Activated T-helper 1 cell treated with Interleukin-2 at 50 U/mL for 16 hours (primary cell): ENCODE results near the gene ZFX.
A peak's percentile ranks its signal among the peaks of the same experiment; 100 is the strongest.
"Not testable (repeated sequence)": the region's sequence is repeated elsewhere in the genome, so short reads cannot be mapped to it uniquely, and the experiment has no call there.

ENCODE experiments used
- DNase-seq: peaks from one replicate; pipeline ENCODE4 v3.0.0-alpha.2; 2020; ENCODE audit warnings: low read depth

ZFX gene

DNA sequence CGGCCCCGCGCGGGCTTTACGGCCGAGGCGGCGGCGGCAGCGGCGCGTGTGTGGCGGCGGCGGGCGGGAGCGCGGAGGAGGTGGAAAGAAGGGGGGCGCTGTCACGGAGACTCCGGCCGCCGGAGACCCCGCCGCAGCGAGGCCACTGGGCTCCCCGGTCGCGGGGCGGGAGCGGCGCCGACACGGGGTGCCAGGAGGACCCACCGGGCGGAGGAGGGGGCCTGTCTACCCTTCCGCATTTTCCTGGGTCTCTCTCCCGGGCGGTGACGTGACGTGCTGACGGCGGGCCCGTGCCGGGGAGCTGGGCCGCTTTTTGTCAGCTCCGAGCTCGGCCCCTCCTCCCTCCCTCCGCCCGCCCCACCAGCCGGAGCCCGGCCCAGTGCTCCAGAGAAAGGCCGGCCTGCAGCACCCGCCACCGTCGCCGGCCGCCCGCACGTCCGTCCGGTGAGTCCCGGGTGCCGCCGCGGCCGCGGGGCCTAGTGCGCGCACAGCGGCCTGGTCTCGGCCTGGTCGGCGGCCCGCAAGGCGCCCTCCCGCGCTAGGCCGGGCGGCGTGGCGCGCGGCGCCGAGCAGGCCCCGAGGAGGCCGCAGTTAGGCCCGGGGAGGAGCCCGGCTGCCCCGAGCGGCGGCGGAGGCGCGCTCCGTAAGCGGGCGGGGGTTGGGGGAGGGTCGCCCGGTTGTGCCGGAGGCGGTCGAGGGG, at the start of gene ZFX:
Gene ZFX (plus strand): TSS at position 379 of the 700 bp plus-strand sequence. CDS start 23,014 bp downstream, outside the sequence.
- peak; percentile 65 for DNase-seq

DNA sequence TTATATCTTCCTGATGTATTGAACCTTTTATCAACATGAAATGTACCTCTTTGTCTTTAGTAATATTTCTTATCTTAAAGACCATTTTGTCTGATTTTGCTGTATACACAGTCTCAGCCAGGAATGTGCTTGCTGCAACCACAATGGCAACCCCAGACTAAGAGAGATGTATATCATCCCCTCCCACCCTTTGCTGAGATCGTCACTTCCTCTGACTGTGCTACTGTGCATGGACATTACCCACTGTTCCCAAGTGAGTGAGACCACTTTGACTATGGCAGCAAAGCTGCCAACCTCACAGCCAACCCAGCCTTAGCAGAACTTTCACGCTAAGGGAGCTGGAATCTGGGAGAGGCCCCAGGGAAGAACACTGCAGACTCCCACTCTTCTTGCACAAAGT, 48.8 kb upstream of the ZFX start:
- DNase-seq, result no peak

DNA sequence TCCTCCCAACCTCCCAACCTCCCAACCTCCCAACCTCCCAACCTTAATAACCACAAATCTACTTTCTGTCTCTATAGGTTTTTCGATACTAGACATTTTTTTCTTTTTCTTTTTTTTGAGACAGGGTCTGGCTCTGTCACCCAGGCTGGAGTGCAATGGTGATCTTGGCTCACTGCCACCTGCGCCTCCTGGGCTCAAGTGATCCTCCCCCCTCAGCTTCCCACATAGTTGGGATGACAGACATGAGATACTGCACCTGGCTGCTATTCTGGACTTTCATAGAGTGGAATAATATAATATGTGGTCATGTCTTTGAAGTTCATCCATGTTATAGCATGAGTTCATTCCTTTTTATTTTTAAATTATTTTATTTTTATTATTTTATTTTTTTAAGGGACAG, 39.5 kb upstream of the ZFX start:
- no peak for DNase-seq

DNA sequence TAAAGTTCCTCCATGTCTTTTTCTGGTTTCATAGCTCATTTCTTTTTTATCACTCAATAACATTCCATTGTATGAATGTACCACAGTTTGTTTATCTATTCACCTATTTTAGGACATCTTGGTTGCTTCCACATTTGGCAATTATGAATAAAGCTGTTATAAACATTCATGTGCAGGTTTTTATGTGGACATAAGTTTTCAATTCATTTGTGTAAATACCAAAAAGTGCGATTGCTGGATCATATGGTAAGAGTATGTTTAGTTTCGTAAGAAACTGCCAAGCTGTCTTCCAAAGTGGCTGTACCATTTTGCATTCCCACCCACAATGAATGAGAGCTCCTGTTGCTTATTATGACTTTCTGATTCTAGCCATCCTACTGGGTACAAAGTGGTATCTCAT, 36.3 kb upstream of the ZFX start:
- no peak for DNase-seq

DNA sequence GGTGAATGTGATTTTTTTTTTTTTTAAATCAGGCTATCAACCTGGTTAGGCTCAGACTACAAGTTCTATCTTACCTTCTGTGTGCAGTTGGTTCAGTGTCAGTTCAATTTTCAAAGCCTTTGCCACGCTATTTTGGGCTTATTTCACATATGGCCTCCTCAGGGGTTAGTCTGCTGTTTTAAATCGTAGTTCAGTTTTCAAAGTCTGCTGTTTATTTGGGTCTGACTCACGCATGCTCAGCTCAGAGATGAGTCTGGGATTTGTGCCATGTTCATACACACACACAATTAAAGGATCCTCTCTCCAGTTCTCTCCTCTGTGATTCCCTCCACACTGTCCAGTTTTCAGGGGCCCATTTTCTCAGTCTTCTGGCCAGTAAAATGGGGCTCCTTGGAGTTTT, 32.3 kb upstream of the ZFX start:
- no peak for DNase-seq

DNA sequence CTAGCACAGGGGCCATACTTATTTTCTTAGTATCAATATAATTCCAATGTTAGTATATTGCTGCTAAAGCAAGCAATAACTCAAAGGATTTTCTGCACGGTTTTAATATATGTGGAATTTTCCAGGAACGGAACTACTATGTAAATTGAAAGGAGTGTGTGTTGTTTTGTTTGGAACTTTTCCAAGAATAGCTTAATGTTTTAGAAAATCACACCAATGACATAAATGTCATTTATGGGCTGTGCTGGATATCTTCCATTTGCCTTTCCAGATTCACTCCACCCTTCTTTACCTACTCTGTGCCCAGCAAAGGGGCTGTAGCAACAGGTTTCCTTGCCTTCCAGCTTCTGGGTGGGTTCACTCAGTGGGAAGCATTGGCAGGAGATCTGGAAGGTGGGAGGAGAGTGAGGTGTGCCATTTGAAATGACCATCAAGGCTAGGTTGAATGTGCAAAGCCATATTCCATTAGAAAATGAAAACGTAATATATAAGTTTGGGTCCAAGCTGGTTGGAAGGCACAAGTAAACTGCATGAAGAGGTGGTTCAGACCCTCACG, 25.2 kb upstream of the ZFX start:
- no peak for DNase-seq

DNA sequence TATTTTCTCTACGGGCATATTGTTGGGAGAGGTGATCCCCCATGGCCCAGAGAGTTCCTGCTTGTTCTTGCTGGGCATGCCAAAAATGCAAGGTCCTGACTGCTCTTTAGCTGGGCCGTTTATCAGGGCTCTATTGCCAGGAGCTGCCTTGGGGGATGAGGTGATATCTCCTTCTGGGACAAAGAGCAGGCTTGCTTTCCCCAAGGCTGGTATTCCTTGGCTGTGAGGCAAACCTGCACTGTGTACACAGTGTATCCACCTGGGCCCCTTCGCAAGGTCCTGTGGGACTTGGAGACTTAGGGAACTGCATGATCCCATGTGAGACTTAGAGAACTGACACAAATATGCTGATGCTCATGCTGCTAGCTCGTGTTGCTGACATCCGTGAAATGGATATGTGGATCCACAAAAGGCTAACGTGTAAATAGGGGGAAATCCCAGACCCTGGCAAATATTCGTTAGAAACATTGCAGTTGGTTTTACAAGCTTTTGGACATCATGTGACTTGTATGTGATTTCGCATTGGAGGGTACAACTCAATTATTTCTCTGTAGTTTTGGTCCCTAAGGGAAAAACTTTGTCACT, 24.4 kb upstream of the ZFX start:
- DNase-seq, result no peak

DNA sequence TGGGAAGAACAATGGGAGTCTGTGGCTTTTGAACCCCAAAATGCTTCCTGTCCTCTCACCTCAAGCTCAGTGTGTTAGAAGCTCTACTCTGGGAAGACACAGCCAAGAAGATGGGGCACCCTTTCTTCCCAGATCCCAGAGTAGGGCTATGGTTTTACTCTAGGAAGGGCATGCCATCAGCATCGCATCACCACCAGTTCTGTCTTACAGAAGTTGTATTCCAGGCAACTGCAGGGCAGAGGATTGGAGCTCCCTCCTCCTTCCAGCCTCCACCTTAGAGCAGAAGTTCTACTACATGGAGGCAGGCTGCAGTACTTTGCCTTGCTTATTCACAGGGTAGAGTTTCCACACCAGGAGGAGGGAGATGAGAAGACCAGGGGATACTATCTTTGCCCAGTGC, 18.1 kb upstream of the ZFX start:
- no peak for DNase-seq

DNA sequence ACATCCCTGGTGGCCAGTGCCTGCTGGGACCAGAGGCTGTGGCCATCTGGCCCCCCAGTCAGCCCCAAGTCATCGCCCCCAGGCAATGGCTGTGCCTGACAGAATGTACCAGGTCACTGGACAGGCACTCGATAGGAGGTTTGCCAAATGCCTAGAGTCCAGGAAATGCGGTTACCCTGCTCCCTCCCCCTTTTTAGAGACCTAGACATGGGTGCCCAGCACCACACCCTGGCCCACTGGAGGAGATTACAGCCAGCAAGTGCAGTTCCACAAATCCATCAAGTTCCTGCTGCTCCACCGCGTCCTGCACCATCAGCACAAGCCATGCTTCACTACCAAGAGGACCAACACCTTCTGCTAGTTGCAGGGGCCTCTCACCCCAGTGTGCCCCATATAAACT, 16.2 kb upstream of the ZFX start:
- DNase-seq, result no peak

DNA sequence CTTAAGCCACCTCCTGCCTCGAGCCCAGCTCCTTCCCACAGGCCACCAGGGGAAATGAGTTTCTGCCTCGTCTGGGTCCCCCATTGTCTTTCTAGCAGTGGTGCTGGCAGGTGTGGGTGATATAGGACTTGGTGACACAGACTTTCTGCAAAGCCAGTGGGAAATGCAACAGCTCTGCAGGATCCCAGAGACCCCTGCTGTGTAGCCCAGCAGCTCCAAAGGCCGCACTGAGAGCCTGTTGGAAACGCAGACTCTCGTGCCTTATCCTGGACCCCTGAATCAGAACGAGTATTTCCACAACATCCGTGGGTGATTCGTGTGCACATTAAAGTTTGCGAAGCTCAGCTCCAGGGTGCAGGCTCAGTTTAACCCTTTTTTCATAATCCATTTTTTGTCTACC, 13.8 kb upstream of the ZFX start:
- not testable (repeated sequence) for DNase-seq

DNA sequence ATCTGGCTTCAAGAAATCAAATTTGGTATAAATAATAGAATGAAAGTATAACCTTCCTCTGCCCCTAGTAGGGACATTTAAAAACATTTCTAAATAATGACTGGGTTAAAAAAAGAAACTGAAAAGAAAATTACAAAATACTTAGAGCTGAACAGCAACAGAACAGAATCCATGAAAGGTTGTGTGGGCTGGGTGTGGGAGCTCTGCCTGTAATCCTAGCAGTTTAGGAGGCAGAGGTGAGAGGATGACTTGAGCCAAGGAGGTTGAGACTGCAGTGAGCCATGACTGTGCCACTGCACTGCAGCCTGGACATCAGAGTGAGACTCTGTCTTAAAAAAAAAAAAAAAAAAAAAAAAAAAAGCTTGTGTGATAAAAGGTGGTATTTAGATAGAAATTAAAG, 12.3 kb upstream of the ZFX start:
- DNase-seq, result no peak

DNA sequence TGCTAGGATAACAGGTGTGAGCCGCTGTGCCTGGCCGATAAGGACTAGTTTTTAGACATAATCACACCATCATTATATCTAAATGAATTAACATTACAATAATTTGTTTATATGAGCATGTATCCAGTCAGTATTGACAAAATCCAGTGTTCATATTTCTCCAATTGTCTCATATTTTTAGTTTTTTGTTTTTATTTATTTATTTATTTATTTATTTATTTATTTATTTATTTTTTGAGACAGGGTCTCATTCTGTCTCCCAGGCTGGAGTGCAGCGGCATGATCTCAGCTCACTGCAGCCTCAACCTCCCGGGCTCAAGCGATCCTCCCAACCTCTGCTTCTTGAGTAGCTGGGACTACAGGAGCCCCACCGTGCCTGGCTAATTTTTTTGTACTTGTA, 5.5 kb upstream of the ZFX start:
- not testable (repeated sequence) for DNase-seq

DNA sequence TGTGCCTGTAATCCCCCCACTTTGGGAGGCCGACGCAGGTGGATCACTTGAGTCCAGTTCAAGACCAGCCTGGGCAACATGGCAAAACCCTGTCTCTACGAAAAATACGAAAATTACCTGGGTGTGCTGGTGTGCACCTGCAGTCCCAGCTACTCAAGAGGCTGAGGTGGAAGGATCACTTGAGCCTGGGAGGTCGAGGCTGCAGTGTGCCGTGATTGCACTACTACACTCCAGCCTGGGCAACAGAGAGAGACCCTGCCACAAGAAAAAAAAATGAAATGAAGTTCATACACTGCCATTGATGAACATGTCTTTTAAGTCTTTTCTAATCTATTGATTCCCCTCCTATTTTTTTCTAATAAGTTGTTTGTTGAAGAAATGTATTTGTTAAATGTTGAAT, 5.0 kb upstream of the ZFX start:
- no peak for DNase-seq

DNA sequence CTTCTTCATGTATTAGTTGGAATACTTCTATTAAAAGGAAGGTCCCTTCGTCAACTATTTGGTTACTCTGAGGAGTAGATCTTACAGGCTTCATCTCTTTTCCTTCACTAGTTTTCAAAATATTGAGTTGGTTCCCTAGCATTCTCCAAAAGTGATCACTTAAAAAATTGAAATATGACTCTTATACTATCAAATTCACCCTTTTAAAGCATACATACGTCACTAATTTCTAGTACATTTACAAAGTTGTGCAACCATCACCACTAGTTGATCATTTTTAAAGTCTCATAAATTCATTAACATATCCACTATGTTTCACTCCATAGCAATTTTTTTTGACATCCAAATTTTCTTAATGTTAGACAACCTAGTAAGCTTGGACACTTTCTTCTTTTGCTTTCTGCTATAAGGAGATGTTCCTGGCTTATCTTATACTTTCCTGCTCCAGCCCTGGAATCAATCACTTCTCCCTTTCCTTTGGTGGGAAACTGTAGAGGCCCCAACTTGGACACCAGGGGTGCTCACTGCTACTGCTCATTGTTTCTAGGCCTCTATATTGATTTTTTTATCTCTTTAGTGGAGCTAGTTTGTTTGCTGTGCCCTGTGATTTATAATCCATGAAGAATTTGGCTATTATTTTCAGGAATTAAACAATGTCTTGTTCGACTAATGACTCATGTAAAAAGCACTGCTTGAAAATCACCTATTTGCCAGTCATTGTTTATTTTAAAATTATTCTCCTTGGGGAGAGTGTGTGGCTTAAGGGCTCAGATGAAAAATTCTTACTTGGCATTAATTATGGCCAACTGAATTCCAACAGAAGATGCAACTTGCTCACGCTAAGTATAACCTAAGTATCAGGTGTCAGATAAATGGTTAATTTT, 4.0 kb upstream of the ZFX start:
- no peak for DNase-seq

DNA sequence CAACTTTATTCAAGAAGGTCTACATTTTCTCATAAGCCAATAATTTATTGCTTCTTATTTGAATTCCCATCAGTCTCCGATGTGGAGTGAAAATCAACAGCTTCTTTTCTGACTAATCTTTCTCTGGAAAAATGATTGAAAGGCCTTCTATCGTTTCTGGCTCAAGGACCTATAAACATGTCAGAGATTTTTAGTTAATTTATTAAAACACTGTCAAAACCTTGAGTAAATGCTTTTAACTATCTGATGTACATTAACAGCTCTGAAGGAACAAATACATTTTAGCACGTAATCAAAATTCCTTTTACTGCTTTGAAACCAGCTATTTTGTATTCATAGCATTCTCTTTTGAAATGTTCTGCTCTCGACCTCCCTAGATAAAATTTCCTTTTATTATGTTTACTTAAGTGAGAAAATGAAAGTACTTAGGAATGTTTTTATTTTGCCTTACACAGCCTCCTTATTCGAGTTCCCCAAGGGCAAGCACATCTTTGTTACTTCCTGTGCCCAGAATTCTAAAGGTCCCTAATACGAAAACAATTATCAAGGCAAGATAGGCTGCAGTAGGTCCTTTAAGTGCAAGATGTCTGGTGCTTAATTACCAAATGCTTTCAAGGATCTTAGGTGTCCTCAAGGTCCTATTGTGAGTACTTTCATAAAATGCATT, 3.1 kb upstream of the ZFX start:
- DNase-seq, result no peak

DNA sequence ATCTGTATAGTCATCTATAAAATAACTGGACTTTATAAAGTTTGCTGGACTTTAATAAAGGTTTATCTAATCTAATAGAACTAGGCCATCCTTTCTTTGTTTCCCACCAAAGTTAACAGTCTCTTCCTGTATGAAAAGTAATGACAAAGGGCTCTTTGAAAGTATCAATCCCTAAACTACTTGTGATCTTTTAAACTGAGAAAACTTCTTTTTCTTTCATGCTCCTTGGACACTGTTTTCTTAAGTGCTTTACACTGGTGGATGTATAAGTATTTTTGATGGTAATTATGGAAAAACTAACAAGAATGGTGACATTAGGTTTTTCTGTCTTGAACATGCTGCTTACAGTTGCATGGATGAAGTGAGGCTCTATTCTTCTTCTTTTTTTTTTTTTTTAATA, 2.4 kb upstream of the ZFX start:
- DNase-seq, result no peak

DNA sequence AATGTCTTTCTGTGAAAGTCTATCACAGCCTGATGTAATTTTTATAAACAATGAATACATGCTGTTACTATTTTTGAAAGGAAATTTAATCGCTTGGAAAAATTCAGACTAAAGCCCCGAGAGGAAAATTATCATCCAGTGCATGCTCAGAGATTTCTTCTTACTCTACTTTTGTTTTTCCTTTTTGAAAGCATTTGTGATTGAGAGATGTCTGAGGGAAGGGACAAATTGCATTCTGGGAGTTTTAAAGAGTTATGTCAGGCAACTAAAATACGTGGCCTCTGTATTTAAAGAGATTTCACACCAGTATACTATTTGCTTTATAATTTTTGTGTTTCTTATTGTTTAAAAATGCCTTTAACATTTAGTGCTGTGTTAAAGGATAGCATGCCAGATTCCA, 1.4 kb upstream of the ZFX start:
- no peak for DNase-seq

DNA sequence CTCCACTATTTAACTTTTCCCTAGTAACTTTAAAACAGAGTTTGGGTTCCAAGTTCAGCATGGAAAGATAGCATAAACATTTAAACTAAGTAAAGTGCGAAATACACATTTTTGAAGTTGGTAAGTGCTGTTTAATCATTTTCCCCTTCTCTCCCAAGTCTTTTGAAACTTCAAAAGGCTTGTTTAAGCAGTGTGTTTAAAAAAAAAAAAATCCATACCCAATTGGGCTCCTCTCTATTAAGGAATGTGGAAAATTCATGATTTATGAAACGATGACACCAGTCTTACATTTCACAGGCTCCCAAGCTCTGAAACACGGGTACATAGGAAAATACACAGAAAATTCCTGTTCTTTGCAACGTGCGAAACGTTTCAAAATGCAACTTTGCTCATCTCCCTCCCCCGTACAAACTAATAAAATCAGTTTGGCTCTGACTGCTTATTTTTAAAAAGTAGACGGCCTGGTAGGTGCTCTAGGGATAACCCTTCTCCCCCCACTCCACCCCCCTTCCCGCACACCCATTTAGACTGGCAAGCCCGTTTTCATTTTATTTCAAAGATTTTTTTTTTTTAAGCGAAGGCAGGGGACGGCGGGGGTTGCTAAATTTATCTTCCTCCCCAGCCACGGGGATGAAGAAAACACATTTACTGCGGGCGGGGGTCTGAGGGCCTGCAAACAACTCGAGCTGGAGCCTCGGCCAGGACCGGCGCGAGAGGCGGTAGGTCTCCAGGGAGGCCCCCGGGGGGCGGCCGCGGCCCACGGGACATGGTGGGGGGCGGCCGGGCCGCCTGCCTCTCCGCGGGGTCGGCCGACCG, 786 bp upstream of the ZFX start:
- DNase-seq, result no peak

DNA sequence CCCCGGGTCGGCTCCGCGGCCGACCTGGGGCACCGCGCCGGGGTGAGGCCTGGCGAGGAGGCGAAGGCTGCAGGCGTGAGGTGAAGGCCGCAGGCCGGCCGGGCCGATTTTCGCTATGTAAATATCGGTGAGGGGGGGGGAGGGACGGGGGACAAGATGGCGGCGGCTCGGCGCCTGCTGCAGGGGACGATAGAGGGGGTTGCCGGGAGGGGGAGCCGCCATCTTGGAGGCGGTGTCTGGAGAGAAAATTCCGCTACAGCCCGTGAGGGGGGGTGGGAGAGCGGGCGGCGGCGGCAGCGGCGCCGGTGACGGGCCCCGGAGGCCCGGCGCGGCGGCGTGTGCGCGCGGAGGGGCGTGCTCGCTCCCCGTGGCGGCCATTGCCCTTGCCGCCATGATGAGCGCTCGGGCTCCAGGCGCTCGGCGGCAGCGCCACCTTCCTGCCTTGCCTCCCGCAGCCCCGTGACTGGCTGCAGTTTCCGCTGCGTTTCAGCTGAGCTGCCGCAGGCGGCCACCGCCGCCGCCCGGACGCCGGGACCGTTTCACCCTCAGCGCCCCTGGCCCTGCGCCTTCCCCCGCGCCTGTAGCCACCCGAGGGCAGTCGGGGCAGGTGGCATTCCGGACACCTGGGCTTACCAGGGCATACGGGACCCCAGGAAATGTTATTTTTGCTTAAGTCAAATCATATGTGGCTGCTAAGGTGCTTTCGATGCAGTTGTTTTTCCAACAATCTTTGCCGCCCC, 692 bp downstream of the ZFX start:
- peak; percentile 86 for DNase-seq

DNA sequence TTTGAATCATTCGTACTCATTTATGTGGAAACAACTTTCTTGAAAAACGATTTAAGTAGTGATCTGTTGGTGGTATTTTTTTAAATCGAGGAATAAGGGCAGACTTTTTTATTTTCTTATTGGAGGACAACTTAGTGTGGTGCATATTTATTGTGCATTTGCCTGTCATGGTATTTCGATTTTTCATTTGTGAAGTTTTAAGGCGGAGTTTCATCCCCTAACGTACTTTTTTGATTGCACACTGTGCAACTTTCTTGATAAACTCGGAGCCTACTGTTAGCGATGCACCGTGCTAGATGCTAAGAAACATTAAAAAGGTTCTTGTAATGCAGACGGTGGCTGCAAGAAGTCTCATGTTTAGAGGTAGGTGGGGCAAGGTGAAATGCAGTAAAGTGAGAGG, 1.4 kb downstream of the ZFX start:
- no peak for DNase-seq

DNA sequence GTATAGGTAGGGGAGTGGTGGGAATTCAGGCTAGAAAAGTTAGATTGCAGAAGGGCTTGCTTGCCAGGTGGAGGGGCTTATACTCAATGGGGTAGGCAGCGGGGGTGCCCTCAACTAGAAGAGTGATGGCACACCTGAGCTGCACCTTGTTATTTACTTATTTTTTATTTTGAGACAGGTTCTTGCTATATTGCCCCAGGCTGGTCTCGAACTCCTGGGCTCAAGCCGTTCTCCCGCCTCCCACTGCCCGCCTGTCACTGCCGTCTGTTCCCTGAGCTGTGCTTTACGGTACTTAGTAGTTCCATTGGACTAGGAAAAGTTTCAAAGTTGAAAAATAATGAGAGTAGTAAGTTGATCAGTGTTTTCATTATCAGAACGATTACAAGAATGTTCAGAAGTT, 2.0 kb downstream of the ZFX start:
- no peak for DNase-seq
